H1 (cell line): ENCODE results near the gene RAD51B.

Experiments used
- ASH2L ChIP-seq: fragments of 200-600, 300-600 bp; sonication (generic); IDR thresholded peaks from one replicate; pipeline ENCODE4 v1.7.1; 2017; ENCODE audit warnings: low read length
- ATF2 ChIP-seq: IDR thresholded peaks from 2 replicates; pipeline ENCODE4 v1.6.1; 2012; ENCODE audit warnings: low read length, inconsistent platforms
- CBX8 ChIP-seq: fragments of 300-800, 300-1000 bp; sonication (generic); IDR thresholded peaks from 2 replicates; pipeline ENCODE4 v1.7.1; 2016; ENCODE audit warnings: low read depth, low read length, borderline replicate concordance
- CTCF ChIP-seq, 3 experiments: IDR thresholded peaks; 1 replicate in 2 of 3; 2 replicates in 1 of 3; pipeline versions ENCODE4 v1.5.1 to v1.6.1; 2011; ENCODE audit warnings: low read length in 3 of 3, mild to moderate bottlenecking in 3 of 3, inconsistent platforms in 2 of 3, low read depth in 1 of 3, moderate library complexity in 1 of 3; ENCODE audit not compliant: insufficient read depth in 1 of 3; ENCODE audit errors: control extremely low read depth in 1 of 3
- EP300 ChIP-seq, 2 experiments: IDR thresholded peaks; 1 replicate in 1 of 2; 2 replicates in 1 of 2; pipeline ENCODE4 v1.6.1; 2011 to 2012; ENCODE audit warnings: low read depth in 2 of 2, low read length in 2 of 2, mild to moderate bottlenecking in 2 of 2, borderline replicate concordance in 1 of 2, inconsistent platforms in 1 of 2, moderate library complexity in 1 of 2
- JUN ChIP-seq: IDR thresholded peaks from 2 replicates; pipeline ENCODE4 v1.6.1; 2011; ENCODE audit warnings: low read depth, mild to moderate bottlenecking, improper control_type of control experiment, low read length
- MAFK ChIP-seq: IDR thresholded peaks from 2 replicates; pipeline ENCODE4 v1.6.1; 2012; ENCODE audit warnings: low read depth, mild to moderate bottlenecking, improper control_type of control experiment, low read length
- MAX ChIP-seq: IDR thresholded peaks from 2 replicates; pipeline ENCODE4 v1.6.1; 2012; ENCODE audit warnings: inconsistent platforms
- POLR2A ChIP-seq, 2 experiments: IDR thresholded peaks; 1 replicate in 1 of 2; 2 replicates in 1 of 2; pipeline ENCODE4 v1.6.1; 2011; ENCODE audit warnings: low read depth in 2 of 2, low read length in 2 of 2, mild to moderate bottlenecking in 2 of 2; ENCODE audit errors: control extremely low read depth in 1 of 2
- POLR2AphosphoS5 ChIP-seq: IDR thresholded peaks from 2 replicates; pipeline ENCODE4 v1.6.1; 2011; ENCODE audit warnings: low read depth, low read length
- TAF1 ChIP-seq: IDR thresholded peaks from 2 replicates; pipeline ENCODE4 v1.6.1; 2011; ENCODE audit warnings: mild to moderate bottlenecking, low read depth, low read length
- TAF7 ChIP-seq: optimal IDR thresholded peaks from 2 replicates; pipeline ENCODE3; 2011; ENCODE audit warnings: low read depth, mild to moderate bottlenecking, inconsistent platforms, low read length, moderate library complexity, borderline replicate concordance

GRCh38 chr14:68346556-68347343 lies 527.2 kb downstream of the RAD51B start:
- TF ChIP-seq TAF1 (no peak), MAFK (no peak), MAX (no peak), POLR2A (IDR thresholded peaks at IDR 0.05; ENCODE audit: control extremely low read depth in 1 of 2, low read depth in 2 of 2, low read length in 2 of 2) (no peak), JUN (no peak), EP300 (IDR thresholded peaks at IDR 0.05; ENCODE audit: borderline replicate concordance in 1 of 2, low read depth in 2 of 2, low read length in 2 of 2) (no peak), CTCF (IDR thresholded peaks at IDR 0.05; ENCODE audit: control extremely low read depth in 1 of 3, insufficient read depth in 1 of 3, low read depth in 1 of 3, low read length in 3 of 3) (no peak), ATF2 (no peak), POLR2AphosphoS5 (no peak), CBX8 (no peak), TAF7 (no peak), ASH2L (no peak)
